HG03175 (cell line): ENCODE measurements around the gene ZNF879.

Experiments
- ATAC-seq: cut with Tn5 transposase; IDR thresholded peaks from one replicate; pipeline ENCODE4 v1.9.1; 2021; ENCODE audit warnings: mild to moderate bottlenecking, moderate library complexity; ENCODE audit not compliant: unreplicated experiment

The ZNF879 gene

DNA sequence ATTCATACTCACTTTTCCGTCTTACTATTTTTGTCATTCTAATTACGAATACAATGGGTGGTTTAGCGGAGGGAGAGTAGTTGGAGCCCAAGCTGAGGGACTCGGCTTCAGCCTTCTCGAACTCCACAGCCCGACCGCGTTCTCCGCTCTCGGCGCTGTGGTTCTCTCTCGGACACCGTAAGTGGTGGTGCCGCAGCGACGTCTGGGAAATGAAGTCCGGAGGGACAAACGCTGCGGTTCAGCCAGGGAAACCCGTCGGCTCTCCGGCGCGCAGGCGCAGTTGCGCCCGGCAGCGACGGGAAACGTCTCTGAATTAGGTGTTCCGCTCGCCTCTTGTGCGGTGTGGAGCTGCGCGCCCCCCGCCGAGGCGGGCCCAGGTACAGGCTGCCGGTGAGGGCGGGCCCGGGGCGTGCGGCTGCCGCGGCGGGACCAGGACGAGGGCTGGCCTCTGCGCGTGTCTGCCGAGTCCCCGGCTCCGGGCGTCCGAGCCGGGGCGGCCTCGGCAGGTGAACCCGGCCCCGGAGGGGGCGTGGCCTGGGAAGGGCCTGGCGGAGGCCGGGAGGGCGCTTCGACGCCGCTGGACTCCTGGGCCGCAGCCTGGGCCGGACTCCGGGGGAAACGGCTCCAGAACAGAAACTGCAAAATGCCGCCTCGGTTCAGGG, at the start of gene ZNF879:
Gene ZNF879, plus strand, starts transcription at position 277 of the 662 bp plus-strand sequence. CDS start 1,201 bp downstream, outside the sequence.
- ATAC-seq: peak; percentile 88

DNA sequence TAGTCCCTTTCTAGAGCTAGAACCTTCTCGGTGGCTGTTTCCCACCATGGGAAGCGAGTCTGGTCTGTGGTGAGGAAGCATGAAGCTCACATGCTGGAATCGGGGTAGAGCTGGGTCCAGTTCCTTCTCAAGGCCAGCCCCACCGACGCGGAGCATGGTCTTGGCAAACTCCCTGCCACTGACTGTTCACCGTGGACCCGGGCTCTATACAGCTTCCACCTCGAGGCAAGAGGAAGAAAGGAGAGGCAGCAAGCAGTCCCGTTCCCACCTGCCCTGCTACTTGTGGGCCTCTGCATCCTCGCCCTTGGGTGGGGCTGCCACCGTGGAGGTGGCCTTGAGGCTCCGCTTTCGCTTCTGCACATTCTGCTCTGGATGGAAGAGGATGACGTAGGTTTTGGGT, 42.2 kb upstream of the ZNF879 start:
- no peak for ATAC-seq

DNA sequence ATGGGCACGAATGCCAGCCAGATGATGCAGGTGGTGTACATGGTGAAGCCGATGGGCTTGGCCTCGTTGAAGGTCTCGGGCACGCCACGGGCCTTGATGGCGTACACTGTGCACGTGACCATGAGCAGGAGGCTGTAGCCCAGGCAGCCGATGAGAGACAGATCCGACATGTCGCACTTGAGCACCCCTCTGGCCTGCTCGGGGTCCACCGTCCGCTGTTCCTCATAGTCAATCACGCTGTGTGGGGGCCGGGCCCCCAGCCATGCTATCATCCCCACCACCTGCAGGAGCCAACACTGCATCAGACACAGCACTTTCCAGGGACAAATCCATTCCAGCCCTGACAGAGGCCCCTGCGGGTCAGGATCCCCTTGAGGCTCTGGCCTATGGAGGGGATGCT, 40.7 kb upstream of the ZNF879 start:
- no peak for ATAC-seq

DNA sequence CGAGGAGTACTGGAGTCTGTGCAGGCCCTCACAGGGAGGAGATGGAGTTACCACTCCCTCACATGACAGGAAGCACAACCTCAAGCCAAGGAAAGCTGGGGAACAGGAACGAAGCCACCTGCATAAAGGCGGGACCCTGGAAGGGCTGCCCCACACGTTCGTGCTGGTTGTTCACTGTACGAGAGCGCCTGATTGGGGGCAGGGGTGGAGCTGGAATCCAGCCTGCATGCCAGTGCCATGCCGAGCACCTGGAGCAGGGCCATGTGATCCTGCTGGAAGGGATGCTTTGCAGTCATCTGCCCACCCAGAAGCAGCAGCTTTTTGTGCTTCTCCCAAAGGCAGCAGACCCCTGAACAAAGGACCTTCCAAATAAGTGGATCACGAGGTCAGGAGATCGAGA, 39.9 kb upstream of the ZNF879 start:
- no peak for ATAC-seq

DNA sequence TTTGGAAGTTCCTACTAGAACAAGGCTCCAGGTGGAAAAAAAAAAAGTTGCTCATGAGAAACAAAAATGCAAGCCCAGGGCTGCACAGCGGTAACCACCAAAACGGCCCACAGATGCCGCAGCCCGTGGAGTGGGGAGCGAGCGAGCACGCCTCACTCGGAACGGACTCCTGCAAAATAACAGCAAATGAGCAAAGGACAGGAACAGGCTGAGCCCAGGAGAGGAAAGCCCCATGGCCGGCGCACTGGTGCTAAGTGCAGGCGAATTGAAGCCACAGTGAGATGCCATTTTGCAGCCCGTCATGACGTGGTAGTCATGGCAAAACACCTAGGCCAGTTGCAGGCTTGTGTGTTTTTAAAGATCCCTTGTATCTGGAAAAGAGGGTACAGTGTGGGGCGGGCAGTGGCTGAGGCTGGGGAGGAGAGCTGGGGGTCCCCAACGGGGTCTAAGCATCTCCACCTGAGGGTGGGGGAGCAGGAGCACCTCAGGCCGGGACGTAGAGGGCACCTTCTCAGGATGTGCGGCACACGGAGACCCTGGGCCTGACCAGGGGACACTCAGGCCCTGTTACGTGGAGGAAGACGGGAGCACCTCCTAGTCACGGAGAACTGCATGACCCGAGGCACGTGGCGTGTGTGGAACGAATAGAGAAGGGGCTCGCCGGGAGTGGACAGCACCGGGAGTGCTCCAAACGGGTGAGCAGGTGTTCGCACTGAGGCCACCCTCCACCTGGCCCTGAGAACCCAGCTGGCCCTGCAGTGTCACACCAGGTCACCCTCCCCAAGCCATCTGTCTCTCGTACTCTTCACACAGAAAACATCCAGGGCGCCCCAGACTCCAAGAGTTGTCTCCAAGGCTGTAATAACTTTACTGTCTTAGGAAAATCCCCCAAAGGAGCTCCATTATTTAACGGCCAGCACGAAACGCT, 39.2 kb upstream of the ZNF879 start:
- no peak for ATAC-seq

- no peak for ATAC-seq
Measured at GRCh38 chr5:178986326-178986960, 37.2 kb upstream of the ZNF879 start.

DNA sequence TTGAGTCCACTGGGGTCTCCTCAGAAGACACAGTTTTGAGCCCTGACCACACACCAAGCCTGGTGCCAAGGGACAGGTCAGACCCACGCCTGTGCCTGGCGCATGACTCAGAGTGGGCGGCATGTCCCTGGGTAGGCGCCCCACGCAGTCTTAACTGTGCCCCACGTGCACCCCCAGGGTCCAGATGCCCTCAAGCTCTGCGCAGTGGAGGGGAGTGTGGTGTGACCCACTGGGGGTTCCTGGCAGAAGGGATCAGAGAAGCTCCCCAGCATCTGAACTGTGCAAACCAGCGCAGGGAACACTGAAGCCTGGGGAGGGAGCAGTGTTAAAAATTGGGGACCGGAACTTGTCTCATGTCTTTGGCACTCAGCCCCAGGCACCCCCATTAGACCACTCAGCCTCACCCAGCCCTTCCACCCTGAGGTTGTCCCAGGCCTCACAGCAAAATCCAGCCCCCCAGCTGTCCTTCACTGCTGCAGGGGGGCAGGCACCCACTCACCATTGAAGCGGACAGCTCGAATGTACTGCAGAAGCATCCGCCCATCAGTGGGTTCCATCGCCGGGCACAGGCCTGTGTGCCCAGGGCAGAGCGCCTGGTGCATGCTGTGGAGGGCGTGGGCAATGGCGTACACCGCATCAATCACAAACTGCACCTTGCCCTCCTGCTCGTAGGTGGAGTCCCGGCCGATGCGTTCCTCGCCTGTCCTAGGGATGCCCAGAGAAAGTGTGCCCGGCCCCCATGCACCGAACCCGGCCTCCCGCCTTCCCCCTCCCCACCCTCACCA, 35.0 kb upstream of the ZNF879 start:
- no peak for ATAC-seq

DNA sequence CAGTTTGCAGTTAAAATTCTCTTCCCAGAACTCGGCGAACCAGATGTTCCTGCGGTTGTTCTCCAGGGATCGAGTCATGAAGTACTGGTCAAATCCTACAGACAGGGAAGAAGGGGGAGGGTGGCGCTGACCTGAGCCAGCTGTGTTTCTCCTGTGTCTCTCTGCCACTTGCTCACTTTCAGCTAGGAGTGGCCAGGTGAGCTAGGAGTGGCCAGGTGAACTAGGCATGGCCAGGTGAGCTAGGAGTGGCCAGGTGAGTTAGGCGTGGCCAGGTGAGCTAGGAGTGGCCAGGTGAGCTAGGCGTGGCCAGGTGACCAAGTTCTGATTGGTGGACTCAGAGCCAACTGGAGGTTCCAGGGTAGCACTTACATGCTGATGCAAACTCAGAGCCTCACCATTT, 34.3 kb upstream of the ZNF879 start:
- no peak for ATAC-seq

- ATAC-seq: no peak
Measured at GRCh38 chr5:178990491-178990890, 33.1 kb upstream of the ZNF879 start.

DNA sequence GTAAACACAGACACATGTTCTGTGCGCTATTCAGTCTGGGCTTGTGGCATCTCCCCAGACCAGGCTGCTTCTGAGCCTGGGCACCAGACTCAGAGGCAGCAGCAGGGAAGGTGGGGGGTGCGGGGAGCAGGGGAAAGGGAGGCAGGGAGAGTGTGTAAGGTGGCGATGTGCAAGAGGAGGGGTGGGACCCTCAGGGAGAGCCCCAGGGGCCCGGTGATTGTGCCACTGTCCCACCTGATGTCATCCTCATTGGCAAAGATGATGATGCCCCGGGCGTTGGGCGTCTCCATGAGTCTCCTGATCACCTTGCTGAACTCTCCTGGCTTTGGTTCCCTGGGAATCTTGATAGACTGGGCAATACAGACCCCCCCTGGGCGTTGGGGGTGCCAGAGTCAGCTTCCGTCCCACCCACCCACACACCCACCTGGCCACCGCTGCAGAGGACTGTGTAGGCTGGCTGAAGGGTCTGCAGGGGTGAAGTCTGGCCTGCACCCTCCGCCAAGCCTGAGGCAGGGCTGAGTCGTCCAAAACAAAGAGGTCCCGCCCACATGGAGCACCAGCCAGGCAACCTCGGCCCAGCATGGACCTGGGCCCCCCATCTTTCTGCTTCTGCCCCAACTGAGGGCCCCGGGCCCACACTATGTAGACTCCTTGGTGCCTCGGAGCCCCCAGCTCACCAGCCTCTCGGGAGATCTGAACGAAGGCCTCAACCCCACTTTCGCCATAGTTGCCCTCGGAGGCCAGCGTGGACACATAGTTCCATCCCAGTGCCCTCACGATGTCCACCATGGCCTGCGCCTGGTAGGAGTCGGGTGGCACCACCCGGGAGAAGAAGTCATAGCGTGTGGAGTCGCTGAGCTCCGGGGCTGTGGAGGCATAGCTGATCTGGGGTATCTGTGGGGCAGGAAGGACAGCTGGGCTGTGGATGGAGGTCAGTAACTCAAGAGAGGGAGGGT, 32.1 kb upstream of the ZNF879 start:
- no peak for ATAC-seq

GRCh38 chr5:178992291-178992895, 31.2 kb upstream of the ZNF879 start:
- ATAC-seq: no peak

- ATAC-seq: no peak
Measured at GRCh38 chr5:178993236-178993765, 30.3 kb upstream of the ZNF879 start.

GRCh38 chr5:178993955-178994579, 29.5 kb upstream of the ZNF879 start:
- ATAC-seq: no peak

DNA sequence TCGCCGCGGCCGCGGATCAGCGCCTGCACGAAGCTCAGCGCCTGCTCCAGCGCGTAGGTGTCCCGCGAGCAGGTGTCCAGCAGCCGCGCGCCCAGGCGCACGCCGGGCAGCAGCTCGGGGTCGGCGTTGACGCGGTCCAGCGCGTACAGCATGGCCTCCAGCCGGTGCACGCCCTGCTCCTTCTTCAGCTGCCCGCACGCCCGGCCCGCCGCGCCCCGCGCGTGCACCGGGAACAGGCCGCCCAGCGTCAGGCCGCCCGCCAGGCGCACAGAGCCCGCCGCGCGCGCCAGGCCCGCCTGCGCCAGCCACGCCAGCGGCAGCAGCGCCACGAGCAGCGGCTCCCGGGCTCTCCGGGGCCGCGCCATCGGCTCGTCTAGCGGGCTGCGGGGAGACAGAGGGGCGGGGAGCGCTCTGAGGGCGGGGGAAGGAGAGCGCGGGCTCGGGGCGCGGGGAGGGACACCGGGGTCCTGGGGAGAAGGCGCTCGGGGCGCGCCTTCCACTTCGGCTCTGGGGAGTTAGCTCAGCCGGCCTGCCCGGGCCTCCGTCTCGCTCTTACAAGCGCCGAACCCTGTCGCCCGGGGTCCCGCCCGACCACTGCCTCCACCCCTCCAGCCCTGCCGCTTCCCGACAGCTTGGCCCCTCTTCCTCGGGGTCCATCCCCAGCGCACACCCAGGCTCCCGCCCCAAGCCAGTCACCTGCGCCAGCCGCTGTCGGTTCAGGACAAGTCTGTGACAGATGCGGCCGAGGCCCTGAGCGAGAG, 28.8 kb upstream of the ZNF879 start, which contains the start of gene GRM6:
Gene GRM6, minus strand, starts transcription at position 741 of the 761 bp plus-strand sequence. Its CDS starts 376 bp downstream, at position 365.
- no peak for ATAC-seq

GRCh38 chr5:178995341-178995690, 28.3 kb upstream of the ZNF879 start:
- ATAC-seq: no peak

DNA sequence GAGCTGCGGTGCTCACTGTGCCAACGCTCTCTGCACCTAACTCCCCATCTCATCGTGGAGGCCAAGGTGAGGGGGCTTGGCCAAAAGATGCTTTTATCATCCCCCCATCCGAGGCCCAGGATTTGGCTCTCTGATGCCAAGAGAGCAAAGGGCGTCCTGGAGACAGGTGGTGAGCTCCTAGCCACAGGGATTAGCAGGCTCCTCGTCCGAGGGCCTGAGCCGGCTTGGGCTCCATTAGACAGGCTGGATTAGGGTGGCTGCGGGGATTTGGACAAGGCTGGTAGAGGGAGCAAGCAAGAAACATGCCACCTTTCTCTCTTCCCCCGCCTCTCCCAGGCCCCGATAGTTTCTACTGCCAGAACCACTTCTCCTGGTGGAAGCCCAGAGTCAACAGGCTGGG, 27.4 kb upstream of the ZNF879 start:
- no peak for ATAC-seq

- no peak for ATAC-seq
Measured at GRCh38 chr5:178997191-178997590, 26.4 kb upstream of the ZNF879 start.

- no peak for ATAC-seq
Measured at GRCh38 chr5:178998441-178998840, 25.2 kb upstream of the ZNF879 start.
